GM18502 (cell line): ENCODE measurements around the gene CLCN2.
"Not testable (repeated sequence)": the region's sequence is repeated elsewhere in the genome, so short reads cannot be mapped to it uniquely, and the experiment has no call there.

Experiments
- ATAC-seq: cut with Tn5 transposase; IDR thresholded peaks from one replicate; pipeline ENCODE4 v1.9.1; 2021; ENCODE audit warnings: mild to moderate bottlenecking; ENCODE audit not compliant: unreplicated experiment, poor library complexity

CLCN2 gene

DNA sequence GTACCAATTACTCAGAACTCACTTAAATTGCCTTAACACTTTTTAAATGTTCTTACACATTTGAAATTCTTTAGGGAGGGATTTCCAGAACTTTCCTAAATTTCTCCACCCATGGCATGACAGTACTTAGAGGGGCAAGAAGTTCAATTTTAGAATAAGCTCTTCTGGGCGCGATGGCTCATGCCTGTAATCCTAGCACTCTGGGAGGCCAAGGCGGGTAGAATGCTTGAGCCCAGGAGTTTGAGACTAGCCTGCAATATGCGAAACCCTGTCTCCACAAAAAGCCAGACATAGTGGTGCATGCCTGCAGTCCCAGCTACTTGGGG lies 13.4 kb downstream of the CLCN2 start:
- no peak for ATAC-seq

DNA sequence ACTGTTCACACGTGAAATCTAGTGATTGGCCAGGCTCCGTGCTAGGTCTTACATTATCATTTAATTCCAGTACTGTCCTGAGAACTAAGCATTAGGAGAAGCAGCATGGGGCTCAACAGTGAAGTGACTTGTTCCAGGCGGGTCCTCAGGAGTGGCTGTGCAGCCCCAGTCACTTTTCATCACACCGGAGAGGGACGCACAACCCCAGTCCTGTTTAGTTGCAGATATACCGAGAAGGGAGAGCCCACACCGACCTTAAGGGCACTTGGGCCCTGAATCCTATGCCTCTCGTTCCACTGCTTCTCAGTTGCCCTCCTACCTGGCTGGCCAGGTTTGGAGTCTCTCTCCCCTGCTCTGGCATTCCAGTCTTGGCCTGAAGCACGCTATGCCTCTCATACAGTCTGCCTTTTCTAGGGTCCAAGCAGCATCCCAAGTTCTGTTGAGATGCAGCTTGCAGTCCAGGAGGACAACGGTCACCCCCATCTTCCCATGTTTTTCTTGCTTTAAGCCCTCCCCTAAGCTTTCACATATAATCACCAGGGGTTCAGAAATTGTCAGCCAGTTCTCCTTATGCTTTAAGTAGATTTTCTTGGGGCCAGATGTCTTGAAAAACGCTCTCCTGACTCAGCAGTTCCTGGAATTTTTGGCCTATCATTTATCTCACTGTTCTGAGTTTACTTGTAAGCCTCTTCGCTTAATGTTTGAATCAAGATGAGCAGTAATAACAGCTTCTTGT lies 13.9 kb downstream of the CLCN2 start:
- no peak for ATAC-seq

DNA sequence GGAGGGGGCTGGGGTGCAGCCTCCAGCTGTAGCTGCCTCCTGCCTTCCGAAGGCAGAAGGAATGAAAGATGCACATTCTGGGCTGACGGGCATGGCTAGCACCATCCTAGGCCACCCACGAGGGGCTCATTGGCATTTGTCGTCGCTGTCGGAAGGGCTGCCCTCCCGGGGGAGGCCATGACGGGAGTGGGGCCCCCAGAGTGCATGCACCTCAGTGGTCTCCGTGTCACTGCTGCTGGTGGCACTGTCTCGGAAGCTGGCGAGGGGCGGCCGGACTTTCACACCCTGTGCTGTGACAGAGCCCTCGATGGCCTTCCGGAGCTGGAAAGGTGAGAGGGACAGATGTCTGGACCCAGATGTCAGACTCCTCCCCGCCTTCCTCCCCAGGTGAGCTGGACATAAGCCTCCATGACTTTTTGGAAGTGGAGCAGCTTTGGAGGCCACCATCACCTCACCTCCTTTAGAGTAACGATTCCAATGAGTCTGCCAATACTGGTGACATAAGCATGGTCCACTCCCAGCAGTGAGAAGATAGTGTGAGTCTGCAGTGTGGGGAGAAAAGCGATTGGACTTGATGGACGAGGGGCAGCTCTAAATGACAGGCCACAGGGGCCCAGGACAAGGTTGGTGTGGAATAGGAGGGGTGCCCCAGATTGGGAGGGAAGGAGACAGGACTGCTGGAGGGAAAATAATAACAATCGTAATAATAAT lies 14.8 kb downstream of the CLCN2 start:
- ATAC-seq, result no peak

DNA sequence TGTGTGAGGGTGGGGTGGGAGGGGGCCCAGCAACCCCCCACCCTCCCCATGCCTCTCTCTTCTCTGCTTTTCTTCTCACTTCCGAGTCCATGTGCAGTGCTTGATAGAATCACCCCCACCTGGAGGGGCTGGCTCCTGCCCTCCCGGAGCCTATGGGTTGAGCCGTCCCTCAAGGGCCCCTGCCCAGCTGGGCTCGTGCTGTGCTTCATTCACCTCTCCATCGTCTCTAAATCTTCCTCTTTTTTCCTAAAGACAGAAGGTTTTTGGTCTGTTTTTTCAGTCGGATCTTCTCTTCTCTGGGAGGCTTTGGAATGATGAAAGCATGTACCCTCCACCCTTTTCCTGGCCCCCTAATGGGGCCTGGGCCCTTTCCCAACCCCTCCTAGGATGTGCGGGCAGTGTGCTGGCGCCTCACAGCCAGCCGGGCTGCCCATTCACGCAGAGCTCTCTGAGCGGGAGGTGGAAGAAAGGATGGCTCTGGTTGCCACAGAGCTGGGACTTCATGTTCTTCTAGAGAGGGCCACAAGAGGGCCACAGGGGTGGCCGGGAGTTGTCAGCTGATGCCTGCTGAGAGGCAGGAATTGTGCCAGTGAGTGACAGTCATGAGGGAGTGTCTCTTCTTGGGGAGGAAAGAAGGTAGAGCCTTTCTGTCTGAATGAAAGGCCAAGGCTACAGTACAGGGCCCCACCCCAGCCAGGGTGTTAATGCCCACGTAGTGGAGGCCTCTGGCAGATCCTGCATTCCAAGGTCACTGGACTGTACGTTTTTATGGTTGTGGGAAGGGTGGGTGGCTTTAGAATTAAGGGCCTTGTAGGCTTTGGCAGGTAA lies 15.9 kb downstream of the CLCN2 start:
- ATAC-seq, result no peak

DNA sequence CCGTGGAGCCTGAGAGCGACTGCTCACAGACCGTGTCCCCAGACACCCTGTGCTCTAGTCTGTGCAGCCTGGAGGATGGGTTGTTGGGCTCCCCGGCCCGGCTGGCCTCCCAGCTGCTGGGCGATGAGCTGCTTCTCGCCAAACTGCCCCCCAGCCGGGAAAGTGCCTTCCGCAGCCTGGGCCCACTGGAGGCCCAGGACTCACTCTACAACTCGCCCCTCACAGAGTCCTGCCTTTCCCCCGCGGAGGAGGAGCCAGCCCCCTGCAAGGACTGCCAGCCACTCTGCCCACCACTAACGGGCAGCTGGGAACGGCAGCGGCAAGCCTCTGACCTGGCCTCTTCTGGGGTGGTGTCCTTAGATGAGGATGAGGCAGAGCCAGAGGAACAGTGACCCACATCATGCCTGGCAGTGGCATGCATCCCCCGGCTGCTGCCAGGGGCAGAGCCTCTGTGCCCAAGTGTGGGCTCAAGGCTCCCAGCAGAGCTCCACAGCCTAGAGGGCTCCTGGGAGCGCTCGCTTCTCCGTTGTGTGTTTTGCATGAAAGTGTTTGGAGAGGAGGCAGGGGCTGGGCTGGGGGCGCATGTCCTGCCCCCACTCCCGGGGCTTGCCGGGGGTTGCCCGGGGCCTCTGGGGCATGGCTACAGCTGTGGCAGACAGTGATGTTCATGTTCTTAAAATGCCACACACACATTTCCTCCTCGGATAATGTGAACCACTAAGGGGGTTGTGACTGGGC lies 16.7 kb downstream of the CLCN2 start:
- ATAC-seq, result no peak

DNA sequence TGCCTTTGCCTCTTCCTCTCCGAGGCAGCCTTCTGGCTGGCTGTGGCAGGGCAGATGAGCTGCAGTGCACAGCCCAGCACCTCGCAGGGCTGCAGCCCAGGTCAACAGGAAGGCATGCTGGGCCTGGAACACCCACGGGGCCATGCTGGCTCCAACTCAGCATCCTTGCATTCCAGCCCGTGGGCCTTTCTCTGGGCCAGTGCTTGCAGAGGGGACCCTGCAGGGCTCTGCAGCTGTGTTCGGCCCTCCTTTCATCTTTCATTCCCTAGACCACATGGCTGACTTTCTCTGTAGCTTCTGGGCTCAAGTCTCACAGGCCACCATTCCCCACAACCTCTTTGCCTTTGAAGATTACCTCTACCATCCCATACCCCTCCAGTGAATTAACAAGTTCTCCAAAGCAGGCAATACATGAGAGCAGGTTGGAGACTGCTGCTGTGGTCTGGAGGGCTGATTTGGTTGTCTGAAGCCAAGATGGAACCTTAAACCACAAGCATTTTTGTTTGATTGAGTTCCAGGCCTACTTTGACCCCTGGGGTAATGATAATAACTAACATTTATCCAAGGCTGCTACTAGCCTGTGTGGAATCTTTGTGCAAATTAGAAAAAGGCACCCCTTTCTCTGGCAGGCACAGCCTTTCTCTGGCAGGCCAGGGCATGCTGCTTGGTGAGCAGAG lies 18.1 kb downstream of the CLCN2 start:
- no peak for ATAC-seq

DNA sequence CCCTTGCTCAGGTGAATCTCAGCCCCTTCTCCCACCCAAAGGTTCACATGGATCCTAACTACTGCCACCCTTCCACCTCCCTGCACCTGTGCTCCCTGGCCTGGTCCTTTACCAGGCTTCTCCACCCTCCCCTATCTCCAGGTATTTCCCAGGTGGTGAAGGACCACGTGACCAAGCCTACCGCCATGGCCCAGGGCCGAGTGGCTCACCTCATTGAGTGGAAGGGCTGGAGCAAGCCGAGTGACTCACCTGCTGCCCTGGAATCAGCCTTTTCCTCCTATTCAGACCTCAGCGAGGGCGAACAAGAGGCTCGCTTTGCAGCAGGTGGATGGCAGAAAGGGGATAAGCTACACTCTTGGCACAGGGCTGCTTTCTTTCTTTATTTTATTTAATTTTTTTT lies 19.5 kb downstream of the CLCN2 start:
- ATAC-seq, result no peak

DNA sequence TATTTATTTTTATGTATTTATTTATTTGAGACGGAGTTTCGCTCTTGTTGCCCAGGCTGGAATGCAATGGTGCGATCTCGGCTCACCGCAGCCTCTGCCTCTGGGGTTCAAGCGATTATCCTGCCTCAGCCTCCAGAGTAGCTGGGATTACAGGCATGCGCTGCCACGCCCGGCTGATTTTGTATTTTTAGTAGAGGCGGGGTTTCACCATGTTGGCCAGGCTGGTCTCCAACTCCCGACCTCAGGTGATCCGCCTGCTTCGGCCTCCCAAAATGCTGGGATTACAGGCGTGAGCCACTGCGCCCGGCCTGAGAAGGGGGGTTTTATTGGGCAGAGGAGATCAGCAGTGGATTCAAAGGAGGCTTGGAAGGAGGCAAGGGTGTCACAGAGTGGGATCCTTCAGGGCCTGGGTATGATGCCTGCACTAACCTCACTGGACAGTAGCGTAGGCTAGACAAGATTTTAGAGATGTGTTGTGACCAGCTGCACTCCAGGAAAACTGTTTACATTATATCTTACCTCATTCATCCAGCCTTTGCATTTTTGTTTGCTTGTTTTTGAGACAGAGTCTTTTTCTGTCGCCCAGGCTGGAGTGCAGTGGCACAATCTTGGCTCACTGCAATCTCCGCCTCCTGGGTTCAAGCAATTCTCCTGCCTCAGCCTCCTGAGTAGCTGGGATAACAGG lies 21.8 kb downstream of the CLCN2 start:
- ATAC-seq, result not testable (repeated sequence)

DNA sequence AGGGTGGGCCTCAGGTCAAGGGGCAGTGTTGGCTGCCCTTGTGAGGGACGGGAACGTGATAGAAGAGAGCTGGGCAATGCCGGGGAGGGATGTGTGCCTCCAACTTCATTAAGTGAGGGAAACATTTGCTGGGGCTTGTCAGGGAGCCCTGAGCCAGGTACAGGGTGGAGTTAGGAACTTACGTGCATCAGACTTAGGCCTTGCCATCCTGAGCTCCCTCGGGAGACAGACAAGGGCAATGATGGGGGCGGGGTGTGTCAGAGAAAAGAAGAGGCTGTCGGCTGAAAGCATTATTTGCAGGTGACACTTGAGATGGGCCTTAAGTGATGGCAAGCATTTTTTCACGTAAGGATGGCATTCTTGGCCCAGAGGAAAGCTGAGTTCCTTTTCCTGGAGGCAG lies 22.4 kb downstream of the CLCN2 start:
- no peak for ATAC-seq

DNA sequence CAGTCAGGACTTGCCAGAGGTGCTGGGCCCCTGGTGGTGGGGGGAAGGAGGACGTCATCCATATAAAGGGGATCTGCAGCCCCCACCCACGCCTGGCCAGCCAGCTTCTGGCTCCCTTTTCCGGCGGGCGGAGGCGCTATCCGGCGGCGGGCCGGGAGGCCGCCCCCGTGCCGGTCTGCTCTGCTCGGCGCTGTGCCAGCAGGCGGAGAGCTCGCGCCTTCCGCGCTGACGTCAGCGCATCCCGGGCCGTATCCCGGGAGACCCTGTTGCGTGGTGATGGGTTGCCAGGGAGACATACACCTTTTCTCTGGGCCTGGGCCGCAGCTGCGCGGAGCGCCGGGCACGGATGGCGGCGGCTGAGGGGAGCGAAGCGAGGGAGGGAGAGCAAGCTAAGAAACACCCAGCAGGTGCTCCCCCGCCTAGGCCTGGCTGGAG lies 22.9 kb downstream of the CLCN2 start:
- ATAC-seq, result no peak

DNA sequence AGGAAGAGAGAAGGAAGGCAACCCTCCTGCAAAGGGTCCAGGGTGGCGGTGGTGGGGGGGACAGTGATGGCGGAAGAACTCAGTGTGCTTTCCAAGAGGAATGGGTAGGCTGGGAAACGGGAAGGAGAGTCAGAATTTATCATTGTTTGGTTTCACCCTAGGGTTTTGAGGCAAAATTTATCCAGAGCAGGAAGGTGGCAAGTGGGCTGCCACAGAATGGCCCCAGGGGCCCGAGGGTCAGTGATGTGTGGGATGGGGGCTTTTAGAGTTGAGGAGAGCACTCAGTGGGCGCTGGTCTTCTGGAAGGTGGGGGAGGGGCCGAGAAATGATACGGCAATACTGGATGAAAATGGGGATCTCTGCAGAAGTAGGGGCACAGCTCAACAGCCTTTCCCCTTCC lies 23.4 kb downstream of the CLCN2 start:
- ATAC-seq, result no peak

DNA sequence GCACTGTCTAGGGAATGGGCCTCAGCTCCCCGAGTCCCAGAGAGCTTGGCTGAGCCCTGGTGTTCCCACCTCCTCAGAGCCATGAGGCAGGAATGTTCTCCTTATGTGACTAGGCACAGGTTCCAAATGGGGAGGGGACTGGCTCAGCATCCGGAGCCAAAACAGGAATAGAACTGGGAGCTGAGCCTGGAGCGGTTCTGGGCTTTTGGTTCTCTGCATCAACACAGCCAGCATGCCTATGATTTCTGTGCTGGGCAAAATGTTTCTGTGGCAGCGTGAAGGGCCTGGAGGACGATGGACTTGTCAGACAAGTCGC lies 24.0 kb downstream of the CLCN2 start, which contains the start of gene FAM131A:
Gene FAM131A (plus strand): TSS at position 202 of the 316 bp plus-strand sequence. CDS start 31 bp downstream, at position 233.
- ATAC-seq, result no peak

DNA sequence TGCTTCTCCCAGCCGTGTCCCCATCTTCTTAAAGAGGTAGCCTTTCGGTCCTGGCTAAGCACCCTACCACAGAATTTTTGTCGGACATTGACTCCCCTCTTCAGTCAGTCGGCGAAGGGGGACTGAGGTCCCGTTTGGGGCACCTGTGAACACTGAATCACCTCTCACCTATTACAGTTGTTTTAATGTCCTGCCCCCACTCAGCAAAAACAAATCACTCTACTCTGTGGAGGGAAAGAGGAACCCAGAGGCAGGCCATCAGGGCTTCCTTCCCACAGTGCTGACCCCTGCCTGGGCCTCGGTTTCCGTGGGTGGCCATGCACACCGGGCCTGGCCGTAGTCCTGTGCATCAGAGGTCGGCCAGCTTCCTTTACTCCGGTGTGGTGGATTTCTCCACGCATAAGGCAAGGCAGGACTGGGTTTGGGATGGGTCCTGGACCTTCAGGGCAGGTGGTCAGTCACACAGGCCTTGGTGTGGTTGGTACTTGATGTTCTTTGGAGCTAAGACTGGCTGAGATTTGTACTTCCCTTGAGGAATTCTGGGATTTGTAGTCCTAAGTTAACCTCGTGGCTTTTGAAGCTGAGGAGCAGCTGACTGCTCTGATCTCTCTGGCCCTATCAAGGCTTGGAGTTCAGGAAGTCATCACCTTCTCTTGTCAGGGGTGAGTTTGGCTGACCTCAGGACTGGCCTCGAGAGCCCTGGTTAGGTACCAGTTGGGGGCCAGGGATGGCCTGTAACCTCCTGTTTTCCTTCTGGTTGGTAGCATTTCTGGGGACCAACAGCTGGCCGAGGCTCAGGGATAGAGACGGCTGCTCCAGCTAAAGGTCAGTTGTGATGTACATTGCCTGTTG lies 24.6 kb downstream of the CLCN2 start:
- no peak for ATAC-seq

DNA sequence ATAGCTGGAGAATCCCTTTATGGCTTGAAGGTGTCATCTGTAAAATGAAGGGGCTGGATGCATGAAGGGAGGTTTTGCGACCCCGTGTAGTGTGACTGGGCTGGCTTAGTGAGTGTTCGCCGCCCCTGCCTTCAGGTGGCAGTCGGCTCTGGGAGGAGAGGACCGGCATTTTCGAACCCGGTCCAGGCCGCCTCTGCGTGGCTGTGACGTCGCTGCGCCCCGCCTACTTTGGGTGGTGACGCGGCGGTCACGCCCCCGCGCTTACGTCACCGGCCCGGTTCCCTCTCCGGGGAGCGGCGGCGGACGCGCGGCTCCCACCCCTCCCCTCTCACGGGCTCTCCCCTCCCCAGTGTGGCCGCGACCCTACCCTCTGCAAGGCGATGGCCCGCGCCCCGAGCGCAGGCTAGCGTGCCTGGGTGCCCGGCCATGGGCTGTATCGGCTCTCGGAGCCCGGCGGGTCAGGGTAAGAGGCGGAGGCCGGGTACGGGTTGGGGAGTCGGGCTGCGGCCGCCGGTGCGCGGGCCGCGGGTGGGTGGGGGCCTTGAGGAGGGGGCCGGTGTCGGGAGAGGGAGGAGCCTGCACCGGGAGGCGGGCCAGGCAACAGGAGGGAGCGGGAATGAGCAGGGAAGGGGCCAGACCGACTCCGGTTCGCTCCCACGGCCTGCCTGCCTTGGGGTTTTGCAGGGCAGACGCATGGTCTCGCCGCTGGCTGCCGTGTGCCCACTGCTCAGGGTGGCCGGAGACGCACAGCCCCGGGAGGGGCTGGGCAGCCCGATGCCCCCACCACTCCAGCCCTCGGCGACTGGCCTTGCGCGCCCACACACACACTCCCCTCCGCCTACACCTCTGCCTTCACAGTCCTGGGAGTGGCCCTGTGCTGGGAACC lies 25.5 kb downstream of the CLCN2 start:
- peak; percentile 74 for ATAC-seq

DNA sequence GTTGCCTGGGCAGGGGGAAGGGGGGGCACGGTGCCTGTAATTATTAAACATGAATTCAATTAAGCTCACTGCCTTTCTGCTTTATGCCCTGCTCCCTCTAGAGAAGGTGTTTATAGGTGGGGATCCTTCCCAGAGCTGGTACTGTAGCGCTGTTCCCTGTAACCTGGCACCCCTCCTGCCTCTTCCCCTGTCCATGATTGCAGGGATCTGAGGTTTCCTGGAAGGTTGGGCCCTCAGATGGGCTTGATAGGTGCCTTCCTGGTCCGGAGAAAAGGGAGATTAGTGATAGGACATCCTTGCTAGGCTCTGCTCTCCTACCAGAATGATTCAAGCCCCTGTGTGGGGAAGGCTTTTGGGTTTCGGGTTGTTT lies 26.1 kb downstream of the CLCN2 start:
- no peak for ATAC-seq

DNA sequence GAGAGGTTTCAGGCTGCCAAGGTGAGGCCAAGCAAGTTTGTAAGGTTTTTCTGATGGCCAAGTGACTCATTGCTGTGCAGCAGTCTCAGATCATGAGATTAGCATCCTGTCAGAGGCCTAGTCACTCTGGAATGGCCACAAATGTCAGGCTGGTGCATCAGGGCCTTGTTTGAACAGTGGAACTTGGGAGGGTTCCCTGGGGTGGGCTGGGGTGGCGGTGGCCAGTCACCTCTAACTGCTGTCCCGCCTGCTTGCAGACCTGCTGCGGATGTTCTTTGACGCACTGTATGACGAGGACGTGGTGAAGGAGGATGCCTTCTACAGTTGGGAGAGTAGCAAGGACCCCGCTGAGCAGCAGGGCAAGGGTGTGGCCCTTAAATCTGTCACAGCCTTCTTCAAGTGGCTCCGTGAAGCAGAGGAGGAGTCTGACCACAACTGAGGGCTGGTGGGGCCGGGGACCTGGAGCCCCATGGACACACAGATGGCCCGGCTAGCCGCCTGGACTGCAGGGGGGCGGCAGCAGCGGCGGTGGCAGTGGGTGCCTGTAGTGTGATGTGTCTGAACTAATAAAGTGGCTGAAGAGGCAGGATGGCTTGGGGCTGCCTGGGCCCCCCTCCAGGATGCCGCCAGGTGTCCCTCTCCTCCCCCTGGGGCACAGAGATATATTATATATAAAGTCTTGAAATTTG lies 26.8 kb downstream of the CLCN2 start:
- ATAC-seq, result no peak

DNA sequence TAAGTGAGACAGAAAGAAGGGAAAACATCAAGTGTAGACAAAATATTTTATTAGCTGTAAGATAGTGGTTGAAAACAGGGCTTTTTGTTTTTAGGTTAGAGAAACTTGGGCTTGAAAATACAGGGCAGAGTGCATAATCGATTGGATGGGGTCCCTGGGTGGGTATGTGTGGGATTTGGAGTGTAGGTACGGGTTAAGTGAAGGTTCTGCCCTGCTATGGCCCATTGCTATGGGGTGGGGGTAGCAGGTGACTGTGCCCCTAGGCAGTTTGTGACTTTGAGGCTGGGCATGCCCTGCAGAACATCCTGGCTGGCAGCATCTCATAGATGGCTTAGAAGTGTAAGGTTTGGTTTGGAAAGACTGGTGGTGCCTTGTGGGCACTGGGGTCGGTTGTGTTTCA lies 27.7 kb downstream of the CLCN2 start:
- no peak for ATAC-seq
